Measurements from ENCODE around the gene CALR. TPM values are rescaled to one million over a fixed set of nuclear protein-coding genes. Genes with fewer than 3 reads are reported as not detected.

CALR gene
- total RNA-seq, 1 donor from 2014 or later = 1,812 TPM

GRCh38 chr19:12943437-12944044, 5.1 kb downstream of the CALR start:
- no peak for DNase-seq (ENCODE audit: low read depth)
- H3K4me3 ChIP-seq (ENCODE audit: low read depth, low read length) = no peak overlapping the region
- TF ChIP-seq, protein P1, sequence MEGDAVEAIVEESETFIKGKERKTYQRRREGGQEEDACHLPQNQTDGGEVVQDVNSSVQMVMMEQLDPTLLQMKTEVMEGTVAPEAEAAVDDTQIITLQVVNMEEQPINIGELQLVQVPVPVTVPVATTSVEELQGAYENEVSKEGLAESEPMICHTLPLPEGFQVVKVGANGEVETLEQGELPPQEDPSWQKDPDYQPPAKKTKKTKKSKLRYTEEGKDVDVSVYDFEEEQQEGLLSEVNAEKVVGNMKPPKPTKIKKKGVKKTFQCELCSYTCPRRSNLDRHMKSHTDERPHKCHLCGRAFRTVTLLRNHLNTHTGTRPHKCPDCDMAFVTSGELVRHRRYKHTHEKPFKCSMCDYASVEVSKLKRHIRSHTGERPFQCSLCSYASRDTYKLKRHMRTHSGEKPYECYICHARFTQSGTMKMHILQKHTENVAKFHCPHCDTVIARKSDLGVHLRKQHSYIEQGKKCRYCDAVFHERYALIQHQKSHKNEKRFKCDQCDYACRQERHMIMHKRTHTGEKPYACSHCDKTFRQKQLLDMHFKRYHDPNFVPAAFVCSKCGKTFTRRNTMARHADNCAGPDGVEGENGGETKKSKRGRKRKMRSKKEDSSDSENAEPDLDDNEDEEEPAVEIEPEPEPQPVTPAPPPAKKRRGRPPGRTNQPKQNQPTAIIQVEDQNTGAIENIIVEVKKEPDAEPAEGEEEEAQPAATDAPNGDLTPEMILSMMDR (conservative IDR thresholded peaks at IDR 0.05; ENCODE audit: low read depth, low read length) = no peak

GRCh38 chr19:12944104-12944674, 5.8 kb downstream of the CALR start:
- no peak for DNase-seq (ENCODE audit: low read depth)
- no peak overlapping the region for H3K4me3 ChIP-seq (ENCODE audit: low read depth, low read length)
- TF ChIP-seq, protein P1 (conservative IDR thresholded peaks at IDR 0.05; ENCODE audit: low read depth, low read length) = no peak

DNA sequence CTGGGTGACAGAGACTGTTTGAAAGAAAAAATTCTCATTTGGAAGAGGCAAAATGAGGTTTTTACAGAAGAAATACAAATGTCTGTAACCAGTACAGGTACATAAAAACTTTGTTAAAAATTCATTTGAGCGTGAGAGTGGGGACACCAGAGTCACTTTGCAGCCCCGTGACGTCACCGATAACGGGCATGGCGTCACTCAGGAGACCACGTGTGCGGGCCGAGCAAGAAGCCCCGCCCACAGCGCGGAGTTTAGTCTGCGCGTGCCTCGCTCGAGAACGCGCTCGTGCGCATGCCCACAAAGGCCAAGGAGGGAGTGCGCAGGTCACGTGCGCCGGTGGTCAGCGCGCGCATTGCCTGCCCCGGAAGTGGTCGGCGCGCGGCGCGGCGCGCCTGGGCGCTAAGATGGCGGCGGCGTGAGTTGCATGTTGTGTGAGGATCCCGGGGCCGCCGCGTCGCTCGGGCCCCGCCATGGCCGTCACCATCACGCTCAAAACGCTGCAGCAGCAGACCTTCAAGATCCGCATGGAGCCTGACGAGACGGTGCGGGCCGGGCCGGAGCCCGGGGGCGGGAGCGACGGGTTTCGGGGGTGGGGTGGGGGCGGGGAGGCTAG, 7.2 kb downstream of the CALR start, which contains the start of gene RAD23A:
RAD23A (plus strand) TSS at position 384 of the 613 bp plus-strand sequence; CDS start at position 471, 87 bp downstream.
- DNase-seq (ENCODE audit: low read depth) = peak; percentile 64
- TF ChIP-seq, protein P1 (conservative IDR thresholded peaks at IDR 0.05; ENCODE audit: low read depth, low read length) = no peak
- H3K4me3 ChIP-seq (ENCODE audit: low read depth, low read length) = peak within 1 kb of the TSS; percentile 81

DNA sequence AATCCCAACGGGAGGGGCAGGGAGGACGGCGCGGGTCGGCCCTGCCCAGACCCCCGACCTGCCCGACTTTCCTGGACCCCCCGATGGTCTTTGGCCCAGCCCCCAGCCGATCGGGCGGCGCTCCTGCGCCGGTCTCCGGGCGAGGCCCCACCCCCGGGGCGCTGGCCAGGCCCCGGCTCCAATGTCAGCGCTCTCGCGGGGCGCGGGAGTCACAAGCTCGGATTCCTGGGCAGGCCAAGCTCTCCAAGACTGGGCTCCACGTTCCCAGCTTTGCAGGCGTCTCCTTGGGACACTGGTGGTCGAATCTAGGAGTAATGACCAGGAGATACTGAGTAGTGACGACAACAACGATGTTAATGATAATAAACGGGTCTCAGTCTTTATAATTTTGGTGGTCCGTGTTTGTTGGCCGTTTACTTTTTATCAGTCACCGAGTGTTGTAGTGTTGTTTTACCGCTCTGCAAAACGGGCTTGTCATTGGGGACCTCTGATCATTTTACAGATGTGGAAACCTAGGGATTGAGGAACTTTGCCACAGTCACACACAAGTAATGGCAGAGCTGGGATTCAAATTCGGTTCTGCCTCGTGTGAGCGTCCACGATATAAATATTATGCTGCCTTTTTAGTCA, 7.8 kb downstream of the CALR start:
- DNase-seq (ENCODE audit: low read depth) = no peak
- TF ChIP-seq, protein P1 (conservative IDR thresholded peaks at IDR 0.05; ENCODE audit: low read depth, low read length) = no peak

GRCh38 chr19:12946731-12947496, 8.5 kb downstream of the CALR start:
- no peak for DNase-seq (ENCODE audit: low read depth)
- H3K4me3 ChIP-seq (ENCODE audit: low read depth, low read length) = peak overlapping the region; percentile 81
- TF ChIP-seq, protein P1 (conservative IDR thresholded peaks at IDR 0.05; ENCODE audit: low read depth, low read length) = no peak

More for the DNA sequence above, 7.8 kb downstream of the CALR start:
- peak overlapping the region; percentile 81 for H3K4me3 ChIP-seq (ENCODE audit: low read depth, low read length)

DNA sequence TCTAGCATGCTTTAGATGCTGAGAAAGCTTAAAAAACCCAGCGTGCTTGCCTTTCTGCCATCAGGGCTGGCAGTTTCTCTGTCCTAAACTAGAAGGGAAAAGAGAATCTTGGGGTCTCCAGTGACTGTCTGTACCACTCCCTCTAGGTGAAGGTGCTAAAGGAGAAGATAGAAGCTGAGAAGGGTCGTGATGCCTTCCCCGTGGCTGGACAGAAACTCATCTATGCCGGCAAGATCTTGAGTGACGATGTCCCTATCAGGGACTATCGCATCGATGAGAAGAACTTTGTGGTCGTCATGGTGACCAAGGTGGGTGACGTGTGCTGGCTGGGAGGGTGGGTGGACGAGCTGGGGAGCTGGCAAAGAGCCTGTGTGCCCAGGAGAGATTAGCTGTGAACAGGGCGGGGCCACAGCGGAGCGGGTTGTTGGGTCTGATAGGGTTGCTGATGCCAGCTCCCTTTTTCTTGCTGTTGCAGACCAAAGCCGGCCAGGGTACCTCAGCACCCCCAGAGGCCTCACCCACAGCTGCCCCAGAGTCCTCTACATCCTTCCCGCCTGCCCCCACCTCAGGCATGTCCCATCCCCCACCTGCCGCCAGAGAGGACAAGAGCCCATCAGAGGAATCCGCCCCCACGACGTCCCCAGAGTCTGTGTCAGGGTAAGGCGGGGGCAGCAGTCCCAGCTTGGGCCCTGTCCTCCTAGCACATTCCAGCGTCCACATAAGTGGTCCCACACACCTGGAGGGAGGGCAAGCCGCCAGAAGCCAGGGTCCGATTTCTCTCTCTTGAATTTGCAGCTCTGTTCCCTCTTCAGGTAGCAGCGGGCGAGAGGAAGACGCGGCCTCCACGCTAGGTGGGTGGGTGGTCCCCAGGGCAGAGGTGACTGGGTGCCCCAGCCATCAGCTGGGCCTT, 9.5 kb downstream of the CALR start:
- TF ChIP-seq, protein P1 (conservative IDR thresholded peaks at IDR 0.05; ENCODE audit: low read depth, low read length) = no peak
- no peak overlapping the region for H3K4me3 ChIP-seq (ENCODE audit: low read depth, low read length)
- no peak for DNase-seq (ENCODE audit: low read depth)
